Suprapubic skin (tissue), 4 donors: ENCODE measurements around the gene PEPD.

Experiments used
- EP300 ChIP-seq: sonication (generic); formaldehyde crosslinking; IDR thresholded peaks from one replicate; pipeline ENCODE4 v1.6.1; 2017; ENCODE audit warnings: antibody characterized with exemption
- POLR2AphosphoS5 ChIP-seq, 3 donors: sonication (generic); formaldehyde crosslinking; IDR thresholded peaks; one replicate each; pipeline ENCODE4 v1.6.1; 2017; ENCODE audit warnings: antibody characterized with exemption in 3 of 3
- TF ChIP-seq, protein P1 (sequence below), 2 donors: fragments of 200-600 bp in 1 of 2; fragments of 450-650 bp in 1 of 2; sonication (generic) in 1 of 2; IDR thresholded peaks; one replicate each; pipeline ENCODE4 v1.5.1; 2016 to 2019; ENCODE audit warnings: antibody characterized with exemption in 2 of 2, mild to moderate bottlenecking in 1 of 2, moderate library complexity in 1 of 2

- TF ChIP-seq, protein P1, sequence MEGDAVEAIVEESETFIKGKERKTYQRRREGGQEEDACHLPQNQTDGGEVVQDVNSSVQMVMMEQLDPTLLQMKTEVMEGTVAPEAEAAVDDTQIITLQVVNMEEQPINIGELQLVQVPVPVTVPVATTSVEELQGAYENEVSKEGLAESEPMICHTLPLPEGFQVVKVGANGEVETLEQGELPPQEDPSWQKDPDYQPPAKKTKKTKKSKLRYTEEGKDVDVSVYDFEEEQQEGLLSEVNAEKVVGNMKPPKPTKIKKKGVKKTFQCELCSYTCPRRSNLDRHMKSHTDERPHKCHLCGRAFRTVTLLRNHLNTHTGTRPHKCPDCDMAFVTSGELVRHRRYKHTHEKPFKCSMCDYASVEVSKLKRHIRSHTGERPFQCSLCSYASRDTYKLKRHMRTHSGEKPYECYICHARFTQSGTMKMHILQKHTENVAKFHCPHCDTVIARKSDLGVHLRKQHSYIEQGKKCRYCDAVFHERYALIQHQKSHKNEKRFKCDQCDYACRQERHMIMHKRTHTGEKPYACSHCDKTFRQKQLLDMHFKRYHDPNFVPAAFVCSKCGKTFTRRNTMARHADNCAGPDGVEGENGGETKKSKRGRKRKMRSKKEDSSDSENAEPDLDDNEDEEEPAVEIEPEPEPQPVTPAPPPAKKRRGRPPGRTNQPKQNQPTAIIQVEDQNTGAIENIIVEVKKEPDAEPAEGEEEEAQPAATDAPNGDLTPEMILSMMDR (IDR thresholded peaks at IDR 0.05) = no peak
- TF ChIP-seq POLR2AphosphoS5 (IDR thresholded peaks at IDR 0.05) = no peak
- TF ChIP-seq EP300 = no peak
Measured at GRCh38 chr19:33438987-33439781, 82.4 kb downstream of the PEPD start.
